ENCODE data around the gene AOAH.

The AOAH gene

DNA sequence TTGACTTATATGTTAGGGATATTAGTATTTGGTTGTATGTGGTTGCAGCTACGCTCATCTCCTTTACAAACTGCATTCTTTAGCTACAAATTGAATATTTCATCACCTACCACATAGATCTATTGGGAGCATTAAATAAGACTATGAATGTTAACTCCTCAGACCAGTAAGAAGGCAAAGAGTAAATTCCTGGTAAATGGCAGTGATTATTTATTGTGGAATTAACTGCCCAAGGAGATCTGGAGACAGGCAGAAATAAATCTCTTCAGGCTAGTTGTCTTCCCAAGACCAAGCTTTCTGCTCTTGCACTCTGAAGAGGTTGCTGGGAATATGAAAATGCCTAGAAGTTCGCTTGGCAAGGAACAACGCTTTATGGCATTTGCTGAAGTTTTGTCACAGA lies 260.0 kb downstream of the AOAH start:
- no peak for DNase-seq (ENCODE audit: extremely low read depth, insufficient read length)
- H3K4me3 ChIP-seq (replicated peaks; ENCODE audit: low read depth, low read length) = no peak overlapping the region
- no peaks in the 10 kb centered on the region for H3K27me3 ChIP-seq (replicated peaks; ENCODE audit: control insufficient read depth, insufficient read depth, low read length)
- no peaks in the 10 kb centered on the region for H3K36me3 ChIP-seq (ENCODE audit: control insufficient read depth, insufficient read depth, low read length)
- TF ChIP-seq, protein P1, sequence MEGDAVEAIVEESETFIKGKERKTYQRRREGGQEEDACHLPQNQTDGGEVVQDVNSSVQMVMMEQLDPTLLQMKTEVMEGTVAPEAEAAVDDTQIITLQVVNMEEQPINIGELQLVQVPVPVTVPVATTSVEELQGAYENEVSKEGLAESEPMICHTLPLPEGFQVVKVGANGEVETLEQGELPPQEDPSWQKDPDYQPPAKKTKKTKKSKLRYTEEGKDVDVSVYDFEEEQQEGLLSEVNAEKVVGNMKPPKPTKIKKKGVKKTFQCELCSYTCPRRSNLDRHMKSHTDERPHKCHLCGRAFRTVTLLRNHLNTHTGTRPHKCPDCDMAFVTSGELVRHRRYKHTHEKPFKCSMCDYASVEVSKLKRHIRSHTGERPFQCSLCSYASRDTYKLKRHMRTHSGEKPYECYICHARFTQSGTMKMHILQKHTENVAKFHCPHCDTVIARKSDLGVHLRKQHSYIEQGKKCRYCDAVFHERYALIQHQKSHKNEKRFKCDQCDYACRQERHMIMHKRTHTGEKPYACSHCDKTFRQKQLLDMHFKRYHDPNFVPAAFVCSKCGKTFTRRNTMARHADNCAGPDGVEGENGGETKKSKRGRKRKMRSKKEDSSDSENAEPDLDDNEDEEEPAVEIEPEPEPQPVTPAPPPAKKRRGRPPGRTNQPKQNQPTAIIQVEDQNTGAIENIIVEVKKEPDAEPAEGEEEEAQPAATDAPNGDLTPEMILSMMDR (IDR thresholded peaks at IDR 0.05; ENCODE audit: insufficient read depth, low read length, poor library complexity, severe bottlenecking) = no peak

Data from GM06990 (cell line).